ELF-1 (cell line): ENCODE results near the gene ACTR3.
"Not testable (repeated sequence)": the region's sequence is repeated elsewhere in the genome, so short reads cannot be mapped to it uniquely, and the experiment has no call there.

Source experiments
- DNase-seq: peaks from one replicate; pipeline ENCODE4 v3.0.0-alpha.2; 2016; ENCODE audit warnings: low read depth, low spot score

The ACTR3 gene

DNA sequence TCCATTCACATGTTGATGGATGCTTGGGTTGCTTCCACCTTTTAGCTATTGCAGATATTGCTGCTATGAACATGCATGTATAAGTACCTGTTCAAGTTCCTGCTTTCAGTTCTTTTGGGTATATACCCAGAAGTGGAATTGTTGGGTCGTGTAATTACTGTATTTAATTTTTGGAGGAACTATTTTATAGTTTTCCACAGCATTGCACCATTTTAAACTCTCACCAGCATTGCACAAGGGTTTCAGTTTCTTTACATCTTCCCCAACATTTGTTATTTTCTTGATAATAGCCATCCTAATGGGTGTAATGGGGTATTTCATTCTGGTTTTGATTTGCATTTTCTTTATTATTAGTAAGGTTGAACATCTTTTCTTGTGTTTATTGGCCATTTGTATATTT is 16.0 kb downstream of the ACTR3 start:
- no peak for DNase-seq

GRCh38 chr2:113906647-113907046 is 16.8 kb downstream of the ACTR3 start:
- DNase-seq, result no peak

GRCh38 chr2:113907297-113907696 is 17.4 kb downstream of the ACTR3 start:
- DNase-seq, result no peak

DNA sequence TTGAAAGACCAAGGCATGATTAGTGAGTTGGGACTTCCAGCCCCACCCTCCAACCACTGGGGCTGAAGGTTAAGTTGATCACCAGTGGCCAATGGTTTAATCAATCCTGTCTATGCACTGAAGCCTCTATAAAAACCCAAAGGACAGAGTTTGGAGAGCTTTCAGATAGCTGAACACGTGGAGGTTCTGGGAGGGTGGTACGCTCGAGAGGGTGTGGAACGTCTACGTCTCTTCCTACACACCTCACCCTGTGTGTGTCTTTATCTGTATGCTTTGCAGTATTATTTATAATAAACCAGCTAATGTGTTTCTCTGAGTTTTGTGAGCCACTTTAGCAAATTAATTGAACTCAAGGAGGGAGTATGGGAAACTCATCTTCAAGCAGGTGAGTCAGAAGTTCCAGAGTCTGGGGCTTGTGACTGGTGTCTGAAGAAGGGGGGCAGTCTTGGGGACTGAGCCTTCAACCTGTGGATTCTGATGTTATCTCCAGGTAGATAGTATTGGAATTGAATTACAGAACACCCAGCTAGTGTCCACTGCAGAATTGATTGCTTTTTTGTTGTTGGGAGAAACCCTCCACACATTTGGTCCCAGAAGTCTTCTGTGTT is 20.3 kb downstream of the ACTR3 start:
- DNase-seq, result no peak

DNA sequence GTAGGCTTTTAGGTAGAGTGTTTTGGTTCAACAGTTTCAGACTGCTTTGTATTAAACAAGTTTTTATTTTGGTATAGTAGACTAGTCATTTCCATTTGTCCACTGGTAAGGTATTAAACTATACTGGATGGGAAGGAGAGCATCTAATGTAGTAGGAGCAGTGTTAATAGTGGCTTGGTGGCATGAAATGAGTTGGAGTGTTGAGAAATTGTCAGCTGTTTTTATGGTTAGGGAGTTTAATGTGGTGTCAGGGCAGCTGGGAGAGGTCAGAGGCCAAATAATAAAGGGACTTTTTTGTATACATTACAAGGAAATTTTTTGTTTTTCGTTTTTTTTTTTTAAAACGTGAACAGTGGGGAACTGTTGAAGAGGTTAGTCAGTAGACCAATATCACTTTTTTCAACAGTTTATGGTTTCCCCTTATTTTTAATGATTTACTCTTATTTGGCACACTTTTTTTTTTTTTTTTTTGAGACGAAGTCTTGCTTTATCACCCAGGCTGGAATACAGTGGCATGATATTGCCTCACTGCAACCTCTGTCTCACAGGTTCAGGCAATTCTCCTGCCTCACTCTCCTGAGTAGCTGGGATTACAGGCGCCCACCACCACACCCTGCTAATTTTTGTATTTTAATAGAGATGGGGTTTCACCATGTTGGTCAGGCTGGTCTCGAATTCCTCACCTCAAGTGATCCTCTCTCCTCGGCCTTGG is 21.2 kb downstream of the ACTR3 start:
- DNase-seq, result no peak

- no peak for DNase-seq
Measured at GRCh38 chr2:113915082-113915819, 25.4 kb downstream of the ACTR3 start.

DNA sequence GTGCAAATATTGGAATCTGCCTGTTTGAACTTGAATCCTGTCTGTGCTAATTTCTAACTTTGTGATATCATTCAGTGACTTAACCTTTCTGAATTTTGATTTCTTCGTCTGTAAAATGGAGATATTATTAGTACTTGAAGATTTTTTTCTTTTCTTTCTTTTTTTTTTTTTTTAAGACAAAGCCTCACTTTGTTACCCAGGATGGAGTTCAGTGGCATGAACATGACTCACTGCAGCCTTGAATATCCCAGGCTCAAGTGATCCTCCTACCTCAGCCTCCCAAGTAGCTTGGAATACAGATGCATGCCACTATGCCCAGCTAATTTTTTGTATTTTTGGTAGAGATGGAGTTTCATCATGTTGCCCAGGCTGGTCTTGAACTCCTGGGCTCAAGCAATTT is 28.3 kb downstream of the ACTR3 start:
- no peak for DNase-seq

DNA sequence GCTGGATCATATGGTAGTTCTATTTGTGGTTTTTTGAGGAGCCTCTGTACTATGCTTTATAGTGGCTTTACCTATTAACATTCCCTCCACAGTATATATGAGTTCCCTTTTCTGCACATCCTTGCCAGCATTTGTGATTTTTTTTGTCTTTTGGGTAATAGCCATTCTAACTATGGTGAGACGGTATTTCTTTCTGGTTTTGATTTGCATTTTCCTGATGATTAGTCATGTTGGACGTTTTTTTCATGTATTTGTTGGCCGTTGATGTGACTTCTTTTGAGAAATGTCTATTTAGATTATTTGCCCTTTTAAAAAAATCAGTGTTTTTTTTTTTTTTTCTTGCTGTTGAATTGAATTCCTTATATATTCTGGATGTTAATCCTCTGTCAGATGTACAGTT is 31.1 kb downstream of the ACTR3 start:
- no peak for DNase-seq

- no peak for DNase-seq
Measured at GRCh38 chr2:113922335-113922734, 32.4 kb downstream of the ACTR3 start.

GRCh38 chr2:113922784-113923183 is 32.9 kb downstream of the ACTR3 start:
- DNase-seq, result no peak

DNA sequence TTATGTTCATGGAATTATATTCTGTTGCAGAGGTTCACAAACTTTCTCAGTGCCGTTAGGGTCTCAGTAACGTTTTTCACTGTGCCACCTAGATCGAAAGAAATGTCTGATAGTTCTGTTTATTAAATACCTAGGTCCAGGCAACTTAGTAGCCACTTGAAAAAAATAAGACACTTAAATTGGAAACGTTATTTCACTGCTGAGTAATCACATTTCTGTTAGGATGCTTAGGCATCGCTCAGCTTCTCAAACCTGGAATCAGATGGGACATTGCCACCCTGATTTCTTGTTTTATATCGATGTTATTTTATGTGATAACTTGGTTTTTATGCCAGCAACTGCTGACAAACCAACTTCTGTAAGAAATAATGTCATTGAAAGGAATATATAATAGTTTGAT is 36.0 kb downstream of the ACTR3 start:
- DNase-seq, result no peak

GRCh38 chr2:113926314-113926713 is 36.4 kb downstream of the ACTR3 start:
- no peak for DNase-seq

DNA sequence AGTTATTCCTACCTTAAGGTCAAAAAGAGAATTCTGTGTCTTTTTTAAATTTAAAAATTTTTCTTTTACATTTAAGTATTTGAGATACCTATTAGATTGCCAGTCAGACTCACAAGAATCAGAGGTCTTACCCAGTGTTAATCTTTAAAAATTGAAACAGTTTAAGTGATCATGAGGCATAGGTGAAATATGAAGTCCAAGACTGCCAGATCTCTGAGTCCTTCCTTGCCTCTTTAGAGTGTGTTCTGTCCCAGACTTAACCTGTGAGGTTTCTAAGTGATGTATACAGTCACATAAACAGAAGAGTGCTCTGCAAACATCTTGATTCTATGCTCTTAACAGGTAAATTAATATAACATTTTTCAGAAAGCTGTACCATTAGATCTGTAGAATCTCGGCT is 40.6 kb downstream of the ACTR3 start:
- no peak for DNase-seq

GRCh38 chr2:113937501-113937900 is 47.6 kb downstream of the ACTR3 start:
- DNase-seq, result no peak

DNA sequence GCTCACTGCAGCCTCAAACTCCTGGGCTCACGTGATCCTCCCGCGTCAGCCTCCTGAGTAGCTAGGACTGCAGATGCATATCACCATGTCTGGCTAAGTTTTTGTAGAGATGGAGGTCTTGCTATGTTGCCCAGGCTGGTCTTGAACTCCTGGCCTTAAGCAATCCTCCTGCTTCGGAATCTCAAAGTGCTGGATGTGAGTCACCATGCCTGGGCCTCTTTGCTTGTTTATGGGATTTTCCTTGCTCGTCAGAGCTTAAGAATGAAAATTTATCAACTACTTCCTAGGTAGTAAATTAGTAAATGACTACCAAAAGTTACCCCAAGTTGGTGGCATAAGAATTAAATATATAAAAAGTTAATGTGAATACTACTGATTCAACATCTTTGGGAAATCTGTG is 51.0 kb downstream of the ACTR3 start:
- peak; percentile 4 for DNase-seq

- DNase-seq, result not testable (repeated sequence)
Measured at GRCh38 chr2:113945784-113946183, 55.9 kb downstream of the ACTR3 start.

- not testable (repeated sequence) for DNase-seq
Measured at GRCh38 chr2:113950906-113951305, 61.0 kb downstream of the ACTR3 start.

- DNase-seq, result no peak
Measured at GRCh38 chr2:113961000-113961399, 71.1 kb downstream of the ACTR3 start.

DNA sequence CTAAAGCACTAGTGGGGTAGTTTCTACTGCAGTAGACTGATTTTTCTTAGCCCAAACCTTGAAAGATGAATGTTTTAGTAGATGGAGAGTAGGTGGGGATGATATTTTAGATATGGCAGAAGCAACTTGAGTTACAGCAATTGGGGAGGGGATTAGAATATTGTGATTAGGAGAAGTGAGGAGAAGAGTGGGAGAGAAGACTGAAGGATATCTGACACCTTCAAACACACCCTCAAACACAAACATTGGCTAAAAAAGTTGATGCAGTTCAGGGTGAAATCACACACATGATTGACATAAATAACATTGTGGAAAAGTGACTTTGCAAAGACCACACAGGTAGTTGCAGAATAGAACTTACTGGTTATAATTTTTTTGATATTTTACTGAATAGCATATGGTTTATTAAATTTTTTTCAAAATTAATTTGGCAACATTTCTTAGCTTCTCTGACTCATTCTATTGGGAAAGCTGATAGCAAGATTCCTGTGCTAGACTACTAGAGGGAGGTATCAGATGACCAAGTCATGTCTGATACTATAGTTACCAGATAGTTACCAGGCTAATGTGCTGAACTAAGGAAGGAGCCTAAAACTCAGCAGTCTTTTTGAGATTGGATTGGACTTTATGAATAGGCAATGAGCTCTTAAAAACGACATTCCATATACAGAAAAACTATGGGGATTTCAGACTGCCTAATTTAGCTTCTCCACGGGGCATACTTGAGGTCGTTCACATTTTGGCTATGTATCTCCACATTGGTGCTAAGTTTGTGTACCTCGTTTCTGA is 73.0 kb downstream of the ACTR3 start:
- DNase-seq, result no peak

- DNase-seq, result no peak
Measured at GRCh38 chr2:113963965-113964364, 74.1 kb downstream of the ACTR3 start.

DNA sequence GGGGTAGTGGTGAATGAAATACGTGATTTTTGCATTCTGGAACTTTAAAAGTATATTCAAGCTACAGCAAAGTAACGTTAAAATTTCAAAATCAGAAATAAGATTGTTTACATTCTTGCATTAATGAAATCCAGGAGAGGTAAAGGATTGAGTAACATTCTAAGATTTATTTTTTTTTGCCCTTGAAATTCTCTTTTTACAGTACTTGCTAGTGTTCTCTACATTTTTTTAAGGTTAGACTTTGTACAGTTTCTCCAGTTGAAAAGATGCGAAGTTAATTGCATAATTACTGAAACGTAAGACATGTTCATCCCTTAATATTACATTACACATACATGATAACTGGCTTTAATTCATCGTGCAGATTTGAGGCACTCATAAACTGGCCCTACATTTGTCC is 74.5 kb downstream of the ACTR3 start:
- no peak for DNase-seq

GRCh38 chr2:113965228-113965627 is 75.3 kb downstream of the ACTR3 start:
- DNase-seq, result no peak
